Measurements from ENCODE around the gene TPTE2.
"Not testable (repeated sequence)": the region's sequence is repeated elsewhere in the genome, so short reads cannot be mapped to it uniquely, and the experiment has no call there.

TPTE2 gene

GRCh38 chr13:19567820-19568534 lies 6.6 kb upstream of the TPTE2 start (continued):
- TF ChIP-seq ZSCAN23 (tag by site-specific recombination; IDR thresholded peaks at IDR 0.05): no peak

- TF ChIP-seq ZNF558 (tag by site-specific recombination; IDR thresholded peaks at IDR 0.05) (no peak), ATF2 (tag by site-specific recombination; IDR thresholded peaks at IDR 0.05; ENCODE audit: low read depth) (no peak), SCRT1 (tag by site-specific recombination; IDR thresholded peaks at IDR 0.05; ENCODE audit: borderline replicate concordance) (no peak), BCL11B (tag by site-specific recombination; IDR thresholded peaks at IDR 0.05; ENCODE audit: low read depth) (no peak)
- H3K27ac ChIP-seq (ENCODE audit: extremely low read depth, low read depth, low read length): no peak overlapping the region
- H3K4me3 ChIP-seq (ENCODE audit: low read depth, low read length): no peak overlapping the region
- H3K36me3 ChIP-seq (ENCODE audit: control insufficient read depth in 2 of 2, insufficient read depth in 1 of 2, low read length in 2 of 2): no peaks in the 10 kb centered on the region
- ChIA-PET POLR2A (no interaction called here), CTCF (no interaction called here)
- no peaks in the 10 kb centered on the region for H3K9me3 ChIP-seq (ENCODE audit: control insufficient read depth, insufficient read depth, low read depth, low read length)
- H3K4me1 ChIP-seq (ENCODE audit: control insufficient read depth, insufficient read depth, low read length): no peaks in the 10 kb centered on the region; the same call in 1 of the 2 replicates
Measured at GRCh38 chr13:19561585-19561984, 253 bp upstream of the TPTE2 start.

- POLR2A ChIA-PET; H3K36me3 ChIP-seq (ENCODE audit: control insufficient read depth in 2 of 2, insufficient read depth in 1 of 2, low read length in 2 of 2); H3K9me3 ChIP-seq (ENCODE audit: control insufficient read depth, insufficient read depth, low read depth, low read length); H3K27ac ChIP-seq (ENCODE audit: extremely low read depth, low read depth, low read length); H3K4me3 ChIP-seq (ENCODE audit: low read depth, low read length); CTCF ChIA-PET; H3K4me1 ChIP-seq (ENCODE audit: control insufficient read depth, insufficient read depth, low read length): not testable (repeated sequence)
Measured at GRCh38 chr13:19560672-19561071, 660 bp downstream of the TPTE2 start.

GRCh38 chr13:19559739-19560138 lies 1.6 kb downstream of the TPTE2 start:
- POLR2A ChIA-PET; H3K4me3 ChIP-seq (ENCODE audit: low read depth, low read length); H3K36me3 ChIP-seq (ENCODE audit: control insufficient read depth in 2 of 2, insufficient read depth in 1 of 2, low read length in 2 of 2); H3K4me1 ChIP-seq (ENCODE audit: control insufficient read depth, insufficient read depth, low read length); H3K27ac ChIP-seq (ENCODE audit: extremely low read depth, low read depth, low read length); H3K9me3 ChIP-seq (ENCODE audit: control insufficient read depth, insufficient read depth, low read depth, low read length); CTCF ChIA-PET: not testable (repeated sequence)

- H3K36me3 ChIP-seq (ENCODE audit: control insufficient read depth in 2 of 2, insufficient read depth in 1 of 2, low read length in 2 of 2); CTCF ChIA-PET; H3K9me3 ChIP-seq (ENCODE audit: control insufficient read depth, insufficient read depth, low read depth, low read length); H3K27ac ChIP-seq (ENCODE audit: extremely low read depth, low read depth, low read length); H3K4me3 ChIP-seq (ENCODE audit: low read depth, low read length); POLR2A ChIA-PET; H3K4me1 ChIP-seq (ENCODE audit: control insufficient read depth, insufficient read depth, low read length): not testable (repeated sequence)
Measured at GRCh38 chr13:19557287-19557686, 4.0 kb downstream of the TPTE2 start.

GRCh38 chr13:19549245-19549644 lies 12.1 kb downstream of the TPTE2 start:
- CTCF ChIA-PET: interaction anchor here (0.8 kb wide), 1 partner anchor 378 kb away, joined by 4 read pairs; no protein-coding TSS in a partner anchor
- H3K9me3 ChIP-seq (ENCODE audit: control insufficient read depth, insufficient read depth, low read depth, low read length); H3K4me3 ChIP-seq (ENCODE audit: low read depth, low read length); POLR2A ChIA-PET; H3K36me3 ChIP-seq (ENCODE audit: control insufficient read depth in 2 of 2, insufficient read depth in 1 of 2, low read length in 2 of 2); H3K4me1 ChIP-seq (ENCODE audit: control insufficient read depth, insufficient read depth, low read length); H3K27ac ChIP-seq (ENCODE audit: extremely low read depth, low read depth, low read length): not testable (repeated sequence)

- POLR2A ChIA-PET; H3K9me3 ChIP-seq (ENCODE audit: control insufficient read depth, insufficient read depth, low read depth, low read length); H3K4me3 ChIP-seq (ENCODE audit: low read depth, low read length); H3K36me3 ChIP-seq (ENCODE audit: control insufficient read depth in 2 of 2, insufficient read depth in 1 of 2, low read length in 2 of 2); H3K4me1 ChIP-seq (ENCODE audit: control insufficient read depth, insufficient read depth, low read length); CTCF ChIA-PET; H3K27ac ChIP-seq (ENCODE audit: extremely low read depth, low read depth, low read length): not testable (repeated sequence)
Measured at GRCh38 chr13:19525634-19526033, 35.7 kb downstream of the TPTE2 start.

Data from HEK293 (cell line).